Cerebellar cortex (tissue), 1 donor: ENCODE data around the gene CUL9.

ENCODE experiments used
- DNase-seq: peaks from one replicate; pipeline ENCODE4 v3.0.0-alpha.2; 2015; ENCODE audit warnings: low spot score

Gene CUL9

DNA sequence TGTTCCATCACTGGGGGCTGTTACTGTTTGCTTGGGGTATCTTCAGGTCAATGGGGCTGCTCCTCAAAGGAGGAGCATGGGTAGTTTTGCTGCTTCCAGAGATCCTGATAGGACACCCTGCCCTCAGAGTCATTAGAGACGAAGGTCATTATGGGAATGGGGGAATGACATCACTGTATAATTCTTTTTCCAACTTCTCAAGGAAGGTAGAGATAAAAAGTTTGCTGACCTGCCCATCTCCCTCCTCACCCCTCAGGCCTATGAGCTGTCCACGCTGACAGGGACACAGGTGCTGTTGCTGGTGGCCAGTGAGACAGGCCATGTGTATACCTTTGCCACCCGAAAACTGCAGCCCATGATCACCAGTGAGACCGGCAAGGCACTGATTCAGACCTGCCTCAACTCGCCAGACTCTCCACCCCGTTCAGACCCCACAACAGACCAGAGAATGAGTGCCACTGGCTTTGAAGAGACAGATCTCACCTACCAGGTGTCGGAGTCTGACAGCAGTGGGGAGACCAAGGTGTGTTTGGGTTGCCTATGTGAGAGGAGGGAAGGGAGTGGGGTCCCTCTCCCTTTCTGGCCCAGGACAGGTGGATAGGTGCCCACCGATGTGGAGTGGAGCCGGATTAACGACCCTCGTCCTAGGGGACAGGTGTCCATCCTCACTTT, 8.3 kb upstream of the CUL9 start:
- peak; percentile 17 for DNase-seq

DNA sequence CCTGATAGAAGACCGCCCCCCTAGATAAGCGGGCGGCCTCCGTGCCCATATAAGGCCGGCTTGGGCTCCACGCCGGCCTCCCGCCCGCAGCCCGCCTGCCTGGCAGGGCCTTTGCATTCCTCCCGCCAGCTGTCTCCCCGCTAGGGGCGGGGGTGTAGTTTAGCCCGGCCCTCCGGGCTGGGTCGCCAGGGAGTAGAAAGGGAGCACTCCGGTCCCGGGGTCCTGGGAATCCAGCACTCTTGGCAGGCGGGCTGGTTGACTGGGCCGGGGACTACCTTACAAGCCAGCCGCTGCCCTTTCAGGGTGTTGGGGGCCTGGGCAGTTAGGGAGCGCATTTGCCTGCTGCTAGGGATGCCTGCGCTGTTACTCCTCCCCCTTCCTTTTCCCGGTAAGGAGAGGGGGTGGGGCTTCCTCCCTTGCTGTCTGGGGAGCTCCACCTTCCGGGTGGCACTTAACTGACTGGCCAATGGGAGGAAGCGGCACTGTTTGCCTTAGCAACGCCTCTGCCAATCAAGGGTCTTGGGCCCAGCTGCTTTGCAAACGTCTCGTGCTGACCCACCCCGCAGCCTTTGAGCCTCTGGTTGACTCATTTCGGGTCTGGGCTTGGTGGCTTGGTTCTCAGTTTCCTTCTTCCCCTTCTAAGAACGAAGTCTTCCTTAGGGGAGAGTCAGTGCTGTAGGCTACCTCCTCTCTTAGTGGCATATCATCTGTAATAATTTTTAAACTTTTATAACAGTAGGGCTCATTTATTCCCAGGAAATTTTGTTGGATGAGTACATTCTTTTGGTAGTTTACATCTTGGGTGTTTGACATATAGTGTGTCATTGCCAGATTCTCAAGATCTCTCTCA, 7.5 kb upstream of the CUL9 start:
- peak; percentile 99 for DNase-seq

DNA sequence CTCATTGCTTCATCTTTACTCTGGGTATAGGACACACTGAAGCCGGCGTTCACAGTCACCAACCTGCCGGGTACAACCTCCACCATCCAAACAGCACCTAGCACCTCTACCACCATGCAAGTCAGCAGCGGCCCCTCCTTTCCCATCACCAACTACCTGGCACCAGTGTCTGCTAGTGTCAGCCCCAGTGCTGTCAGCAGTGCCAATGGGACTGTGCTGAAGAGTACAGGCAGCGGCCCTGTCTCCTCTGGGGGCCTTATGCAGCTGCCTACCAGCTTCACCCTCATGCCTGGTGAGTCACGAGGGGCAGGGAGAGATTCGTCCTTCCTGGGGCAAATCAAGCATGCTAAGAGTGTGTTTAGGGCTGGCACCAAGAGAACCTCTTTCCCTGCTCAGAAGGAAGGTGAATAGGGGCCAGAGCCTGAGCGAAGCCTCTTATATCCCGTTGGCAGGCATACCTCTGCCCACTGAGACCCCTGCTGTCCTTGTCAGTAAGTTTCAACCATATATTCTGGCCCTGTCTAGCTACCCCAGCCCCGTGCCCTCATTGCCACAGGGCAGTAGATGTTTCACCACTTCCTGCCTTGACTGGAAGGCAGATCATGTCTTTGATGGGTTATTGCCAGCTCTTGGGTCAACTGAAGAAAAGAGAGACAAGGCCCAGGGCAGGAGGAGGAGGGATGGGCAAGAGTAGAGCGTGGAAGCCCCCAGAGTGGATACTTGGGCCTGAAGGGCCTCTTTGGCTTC, 6.1 kb upstream of the CUL9 start:
- DNase-seq: no peak

DNA sequence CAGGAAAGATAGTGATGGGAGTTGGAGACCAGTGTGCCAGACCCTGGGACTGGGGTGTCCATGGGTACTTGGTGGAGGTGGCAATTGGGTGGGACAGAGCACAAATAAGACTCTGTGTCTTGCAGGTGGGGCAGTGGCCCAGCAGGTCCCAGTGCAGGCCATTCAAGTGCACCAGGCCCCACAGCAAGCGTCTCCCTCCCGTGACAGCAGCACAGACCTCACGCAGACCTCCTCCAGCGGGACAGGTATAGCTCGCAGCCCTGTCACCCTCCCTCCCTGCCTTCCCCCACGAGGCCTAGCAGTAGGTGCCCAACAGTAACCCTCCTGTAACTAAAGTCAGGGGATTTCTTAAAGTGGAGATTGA, 5.6 kb upstream of the CUL9 start:
- no peak for DNase-seq

DNA sequence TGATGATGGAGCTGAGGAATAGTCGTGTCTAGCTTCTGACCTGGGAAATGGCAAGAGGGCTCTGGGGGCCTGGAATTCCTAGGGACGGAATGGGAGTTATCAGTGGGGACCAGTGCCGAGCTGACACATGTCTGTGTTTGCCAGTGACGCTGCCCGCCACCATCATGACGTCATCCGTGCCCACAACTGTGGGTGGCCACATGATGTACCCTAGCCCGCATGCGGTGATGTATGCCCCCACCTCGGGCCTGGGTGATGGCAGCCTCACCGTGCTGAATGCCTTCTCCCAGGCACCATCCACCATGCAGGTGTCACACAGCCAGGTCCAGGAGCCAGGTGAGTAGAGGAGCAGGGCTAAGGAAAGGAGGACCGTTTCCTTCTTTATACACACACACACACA, 3.8 kb upstream of the CUL9 start:
- DNase-seq: no peak

DNA sequence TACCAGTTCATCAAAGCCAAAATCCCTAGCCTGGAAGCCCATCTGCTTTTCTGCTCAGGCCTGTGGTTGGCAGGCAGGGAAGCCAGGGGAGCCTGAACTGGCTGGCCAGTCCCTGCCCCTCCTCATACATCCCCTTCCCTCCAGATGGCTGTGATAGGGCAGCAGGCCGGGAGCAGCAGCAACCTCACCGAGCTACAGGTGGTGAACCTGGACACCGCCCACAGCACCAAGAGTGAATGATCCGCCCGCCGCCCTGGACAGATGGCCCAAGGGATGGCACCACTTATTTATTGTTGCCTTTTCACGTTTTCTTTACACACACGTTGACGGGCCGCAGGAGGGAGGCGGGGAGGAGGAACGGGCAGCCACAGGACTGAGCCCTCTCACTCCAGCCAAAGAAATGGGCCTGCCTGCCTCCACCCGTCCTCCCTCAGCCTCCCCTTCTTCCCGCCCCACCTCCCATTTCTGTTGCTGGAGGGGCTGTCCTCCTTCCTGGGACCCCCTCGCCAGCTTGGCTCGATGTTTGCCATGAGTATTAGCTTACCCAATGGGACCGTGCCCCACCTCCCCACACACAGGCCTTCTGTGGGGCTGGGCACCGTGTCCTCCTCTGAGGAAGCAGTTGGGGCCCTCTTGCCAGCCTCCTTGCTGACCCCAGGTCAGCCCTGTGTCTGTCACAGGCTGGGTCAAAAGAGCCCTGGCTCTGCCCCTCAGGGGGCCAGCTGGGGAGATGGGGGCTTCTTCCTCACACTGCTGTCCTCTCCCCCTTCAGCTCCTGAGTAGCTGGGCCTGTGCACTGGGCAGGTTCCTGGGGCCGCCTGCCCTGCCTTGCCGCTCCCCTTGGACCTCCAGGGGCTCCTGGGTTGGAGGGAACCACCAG, 2.8 kb upstream of the CUL9 start:
- no peak for DNase-seq

DNA sequence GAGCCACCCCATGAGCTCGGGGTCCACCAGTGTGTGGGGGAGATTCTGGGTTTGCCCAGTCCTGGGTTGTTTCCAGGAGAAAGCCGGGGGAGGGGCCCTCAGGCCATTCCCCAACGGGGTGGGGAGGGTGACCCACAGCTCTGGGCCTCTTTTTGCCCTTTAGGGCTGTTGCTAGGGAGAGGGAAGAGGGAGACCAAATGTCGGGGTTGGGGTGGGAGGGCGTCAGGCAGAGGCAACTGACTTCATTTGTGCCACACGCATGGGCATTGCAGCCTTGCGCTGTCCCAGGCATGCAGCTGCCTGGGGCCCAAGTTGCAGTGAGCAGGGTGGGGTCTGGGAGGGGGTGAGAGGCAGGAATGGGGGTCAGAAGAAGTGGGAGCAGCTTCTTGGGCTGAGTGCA, 1.9 kb upstream of the CUL9 start:
- DNase-seq: no peak

DNA sequence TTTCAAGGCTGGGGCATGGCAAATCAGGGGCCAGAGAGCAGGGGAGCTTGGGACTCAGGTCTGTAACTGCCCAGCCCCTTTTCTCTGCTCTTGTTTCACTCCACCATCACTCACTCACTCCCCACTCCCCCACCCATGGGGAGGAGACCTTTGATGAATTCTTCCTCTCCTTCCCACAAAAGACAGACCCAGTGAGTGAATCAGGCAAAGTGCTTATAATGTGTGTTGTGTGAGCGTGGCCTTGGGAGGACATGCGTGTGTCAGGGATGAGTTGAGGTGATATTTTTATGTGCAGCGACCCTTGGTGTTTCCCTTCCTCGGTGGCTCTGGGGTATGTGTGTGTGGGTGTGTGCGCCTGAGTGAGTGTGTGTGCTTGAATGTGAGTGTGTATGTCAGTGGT, 1.0 kb upstream of the CUL9 start:
- DNase-seq: peak; percentile 16

DNA sequence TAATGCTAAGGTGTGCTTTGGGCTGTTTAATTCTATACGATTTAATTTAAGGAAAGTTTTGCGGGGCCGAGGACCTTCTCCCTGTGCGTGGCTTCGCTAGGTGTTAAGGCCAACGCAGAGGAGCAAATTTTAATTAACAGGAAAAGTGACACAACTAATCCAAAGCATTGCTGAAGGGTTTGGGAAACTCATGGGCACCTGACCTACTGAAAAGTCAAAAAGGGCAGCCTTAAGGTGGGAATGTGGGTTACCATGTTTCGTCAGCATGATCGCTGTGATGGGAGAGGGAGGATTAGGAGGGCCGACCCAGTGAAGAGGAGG, 415 bp upstream of the CUL9 start:
- DNase-seq: no peak

DNA sequence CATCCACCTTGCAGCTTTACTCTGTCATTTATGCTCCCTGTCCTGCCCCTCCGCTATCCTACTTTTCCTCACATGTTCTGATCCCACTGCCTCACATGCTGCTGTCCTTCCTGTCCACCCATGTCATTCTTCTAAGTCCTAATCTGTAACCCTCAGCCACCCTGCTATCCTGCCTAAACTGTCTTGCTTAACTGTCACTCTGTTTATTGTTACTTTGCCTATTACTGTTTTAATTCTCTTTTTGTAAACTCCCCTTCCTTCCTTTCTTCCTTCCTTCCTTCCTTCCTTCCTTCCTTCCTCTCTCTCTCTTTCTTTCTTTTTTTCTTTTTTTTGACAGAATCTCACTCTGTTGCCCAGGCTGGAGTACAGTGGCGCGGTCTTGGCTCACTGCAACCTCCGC, 1.4 kb downstream of the CUL9 start:
- DNase-seq: no peak

DNA sequence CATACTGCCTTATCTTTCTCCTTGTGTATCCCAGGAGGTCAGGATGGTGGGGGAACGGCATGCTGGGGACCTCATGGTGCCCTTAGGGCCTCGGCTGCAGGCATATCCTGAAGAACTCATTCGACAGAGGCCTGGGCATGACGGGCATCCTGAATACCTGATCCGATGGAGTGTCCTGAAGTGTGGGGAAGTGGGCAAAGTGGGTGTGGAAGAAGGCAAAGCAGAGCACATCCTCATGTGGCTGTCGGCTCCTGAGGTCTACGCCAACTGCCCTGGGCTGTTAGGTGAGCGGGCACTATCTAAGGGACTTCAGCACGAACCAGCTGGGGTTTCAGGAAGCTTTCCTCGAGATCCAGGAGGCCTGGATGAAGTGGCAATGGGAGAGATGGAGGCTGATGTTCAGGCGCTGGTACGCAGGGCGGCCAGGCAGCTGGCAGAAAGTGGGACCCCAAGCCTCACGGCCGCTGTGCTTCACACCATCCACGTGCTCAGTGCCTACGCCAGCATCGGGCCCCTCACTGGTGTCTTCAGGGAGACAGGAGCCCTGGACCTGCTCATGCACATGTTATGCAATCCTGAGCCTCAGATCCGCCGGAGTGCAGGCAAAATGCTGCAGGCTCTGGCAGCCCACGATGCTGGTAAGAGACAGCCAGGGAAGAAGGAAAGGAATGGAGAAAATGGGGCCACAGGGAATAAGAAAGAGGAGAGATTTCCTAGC, 2.4 kb downstream of the CUL9 start:
- no peak for DNase-seq

DNA sequence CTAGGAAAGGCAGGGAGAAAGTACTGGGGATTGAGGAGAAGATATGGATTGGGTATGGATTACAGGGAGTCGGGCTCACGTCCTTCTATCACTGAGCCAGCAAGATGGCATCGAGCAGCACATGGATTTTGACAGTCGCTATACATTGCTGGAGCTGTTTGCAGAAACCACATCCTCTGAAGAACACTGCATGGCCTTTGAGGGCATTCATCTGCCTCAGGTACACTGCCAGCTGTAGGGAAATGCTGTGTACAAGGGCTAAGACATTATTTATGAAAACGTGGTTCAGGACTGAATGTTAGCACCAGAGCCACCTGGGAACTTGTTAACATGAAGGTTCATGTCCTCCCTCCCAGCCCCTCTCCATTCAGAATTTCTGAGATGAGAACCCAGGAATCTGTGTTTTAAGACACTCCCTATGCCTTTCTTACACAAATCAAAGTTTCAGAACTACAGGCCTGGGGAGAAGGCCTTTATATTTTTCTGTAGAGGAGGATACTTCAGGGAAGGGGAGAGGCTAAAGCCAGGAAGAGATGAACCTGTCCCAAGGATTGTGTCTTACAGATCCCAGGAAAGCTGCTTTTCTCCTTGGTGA, 3.5 kb downstream of the CUL9 start:
- DNase-seq: no peak

DNA sequence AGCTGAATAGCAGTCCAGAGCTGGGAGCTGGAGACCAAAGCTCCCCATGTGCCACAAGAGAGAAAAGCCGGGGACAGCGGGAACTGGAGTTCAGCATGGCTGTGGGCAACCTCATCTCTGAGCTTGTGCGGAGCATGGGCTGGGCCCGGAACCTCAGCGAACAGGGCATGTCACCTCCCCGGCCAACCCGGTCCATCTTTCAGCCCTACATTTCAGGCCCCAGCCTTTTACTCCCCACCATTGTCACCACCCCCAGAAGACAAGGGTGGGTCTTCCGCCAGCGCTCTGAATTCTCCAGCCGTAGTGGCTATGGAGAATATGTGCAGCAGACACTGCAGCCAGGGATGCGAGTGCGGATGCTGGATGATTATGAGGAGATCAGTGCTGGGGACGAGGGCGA, 4.0 kb downstream of the CUL9 start:
- DNase-seq: no peak

DNA sequence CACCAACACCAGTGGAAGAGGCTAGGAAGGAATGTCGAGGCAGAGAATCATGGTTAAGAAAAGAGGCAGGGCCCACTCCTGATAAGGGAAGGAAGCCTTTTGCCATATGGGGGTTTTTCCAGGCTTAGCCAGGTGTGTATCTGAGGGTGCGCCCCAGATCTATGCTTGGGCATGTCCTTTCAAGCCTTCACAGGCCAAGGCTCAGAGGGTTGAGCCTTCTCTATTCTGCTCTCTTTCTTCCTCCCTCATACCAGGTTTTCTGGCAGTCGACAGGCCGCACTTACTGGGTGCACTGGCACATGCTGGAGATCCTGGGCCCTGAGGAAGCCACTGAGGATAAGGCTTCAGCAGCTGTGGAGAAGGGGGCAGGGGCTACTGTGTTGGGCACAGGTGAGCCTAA, 4.7 kb downstream of the CUL9 start:
- no peak for DNase-seq

DNA sequence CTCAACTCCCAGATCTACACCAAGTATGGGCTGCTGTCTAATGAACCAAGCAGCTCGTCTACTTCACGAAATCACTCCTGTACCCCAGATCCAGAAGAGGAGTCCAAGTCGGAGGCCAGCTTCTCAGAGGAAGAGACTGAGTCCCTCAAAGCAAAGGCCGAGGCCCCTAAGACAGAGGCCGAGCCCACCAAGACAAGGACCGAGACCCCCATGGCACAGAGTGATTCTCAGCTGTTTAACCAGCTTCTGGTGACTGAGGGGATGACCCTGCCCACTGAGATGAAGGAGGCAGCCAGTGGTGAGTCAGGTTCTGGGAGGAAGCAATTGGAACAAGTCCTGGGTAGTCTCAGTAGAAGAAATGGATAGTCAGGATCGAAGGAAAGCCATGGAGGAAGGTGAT, 5.8 kb downstream of the CUL9 start:
- no peak for DNase-seq

DNA sequence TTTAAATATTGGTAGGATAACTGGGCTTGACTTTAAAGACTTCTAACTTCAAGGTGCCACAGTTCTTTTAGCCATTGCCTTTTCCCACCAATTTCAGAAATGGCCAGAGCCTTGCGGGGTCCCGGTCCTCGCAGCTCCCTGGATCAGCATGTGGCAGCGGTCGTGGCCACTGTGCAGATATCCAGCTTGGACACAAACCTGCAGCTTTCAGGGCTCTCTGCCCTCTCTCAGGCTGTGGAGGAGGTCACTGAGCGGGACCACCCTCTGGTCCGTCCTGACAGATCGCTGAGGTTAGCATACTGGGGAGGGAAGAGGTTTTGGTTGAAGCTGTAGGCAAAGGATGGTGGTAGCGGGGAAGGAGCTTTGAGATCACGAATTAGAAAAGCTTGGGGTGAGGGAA, 6.4 kb downstream of the CUL9 start:
- DNase-seq: no peak

DNA sequence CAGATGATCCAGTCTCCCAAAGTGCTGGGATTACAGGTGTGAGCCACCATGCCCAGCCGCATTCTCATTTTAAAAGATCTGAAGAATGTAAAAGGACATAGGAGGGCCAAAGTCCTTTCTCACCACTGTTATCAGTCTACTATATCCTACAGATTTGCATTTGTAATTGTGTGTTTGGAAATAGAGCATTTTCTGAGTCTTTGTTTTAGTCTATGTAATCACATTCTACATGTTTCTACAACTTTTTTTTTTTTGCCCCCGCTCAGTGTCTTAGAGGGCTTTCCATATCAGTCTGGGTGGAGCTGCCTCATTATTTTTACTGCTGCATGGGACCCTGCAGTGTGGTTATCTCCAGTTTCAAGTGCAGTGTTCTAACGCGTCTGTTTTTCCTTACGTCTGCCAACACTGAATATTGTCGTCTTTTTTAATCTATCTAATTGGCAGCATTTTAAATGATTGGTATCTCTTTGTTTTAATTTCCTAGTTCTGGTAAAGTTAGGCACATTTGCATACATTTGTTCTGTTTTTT, 7.8 kb downstream of the CUL9 start:
- no peak for DNase-seq

DNA sequence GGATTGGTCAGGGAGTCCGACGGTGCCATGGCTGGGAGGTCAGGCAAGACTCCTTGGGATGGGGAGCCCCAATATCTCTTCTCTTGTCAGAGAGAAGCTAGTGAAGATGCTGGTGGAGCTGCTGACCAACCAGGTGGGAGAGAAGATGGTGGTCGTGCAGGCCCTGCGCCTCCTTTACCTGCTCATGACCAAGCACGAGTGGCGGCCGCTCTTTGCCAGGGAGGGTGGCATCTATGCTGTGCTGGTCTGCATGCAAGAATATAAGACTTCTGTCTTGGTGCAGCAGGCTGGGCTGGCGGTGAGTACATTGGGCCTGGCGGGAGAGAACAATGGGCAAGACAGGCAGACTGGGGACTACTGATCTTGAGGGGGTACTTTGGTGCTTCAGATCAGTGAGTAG, 10.9 kb downstream of the CUL9 start:
- DNase-seq: no peak

DNA sequence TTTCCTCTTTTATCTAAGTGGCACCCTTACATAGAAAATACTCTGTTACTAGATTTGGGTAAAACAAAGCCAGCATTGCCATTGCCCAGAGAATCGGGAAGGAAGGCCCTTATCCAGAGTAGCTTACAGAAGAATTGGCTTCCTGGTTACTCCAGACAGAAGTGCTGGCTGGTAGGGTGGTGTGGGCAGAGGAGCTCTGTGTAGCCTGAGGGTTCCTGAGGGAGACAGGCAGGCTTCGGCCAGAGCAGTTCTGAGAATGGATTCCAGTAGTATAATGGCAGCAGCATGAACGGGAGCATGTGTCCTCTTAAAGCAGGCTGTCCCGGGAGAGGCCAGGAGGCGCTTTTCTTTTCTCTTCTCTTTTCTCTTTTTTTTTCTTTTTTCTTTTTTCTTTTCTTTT, 11.9 kb downstream of the CUL9 start:
- no peak for DNase-seq

DNA sequence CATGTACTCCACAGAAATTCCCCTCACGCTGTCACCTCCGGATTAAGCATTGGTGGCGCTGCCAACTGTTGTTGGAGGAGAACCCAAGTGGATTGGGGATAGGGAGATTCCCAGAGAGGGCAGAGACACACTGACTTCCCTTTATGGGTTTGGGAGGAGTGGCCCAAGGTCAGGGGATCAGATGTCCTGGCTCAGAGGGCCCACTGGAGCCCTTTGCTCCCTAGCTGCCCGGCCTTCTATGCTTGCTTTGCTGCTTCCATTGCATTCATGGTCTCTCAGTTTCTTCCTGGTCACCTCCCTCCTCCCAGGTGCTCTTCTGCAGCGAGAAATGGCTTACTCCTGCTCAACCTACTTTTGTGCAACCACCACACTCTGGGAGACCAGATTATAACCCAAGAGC, 14.3 kb downstream of the CUL9 start:
- DNase-seq: no peak

DNA sequence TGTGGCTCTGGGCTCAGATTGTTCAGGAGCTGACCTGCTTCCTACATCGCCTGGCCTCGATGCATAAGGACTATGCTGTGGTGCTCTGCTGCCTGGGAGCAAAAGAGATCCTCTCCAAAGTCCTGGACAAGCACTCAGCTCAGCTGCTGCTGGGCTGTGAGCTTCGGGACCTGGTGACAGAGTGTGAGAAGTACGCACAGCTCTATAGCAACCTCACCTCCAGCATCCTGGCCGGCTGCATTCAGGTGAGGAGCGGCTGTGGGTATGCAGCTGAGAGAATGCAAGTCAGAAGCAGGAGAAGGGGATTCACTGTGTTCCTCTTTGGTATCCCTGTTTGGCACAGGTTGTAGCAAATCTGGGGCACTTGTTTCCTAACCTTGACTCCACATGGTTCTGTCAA, 17.9 kb downstream of the CUL9 start:
- DNase-seq: no peak
